Mucosa of descending colon (tissue), 3 donors: ENCODE results near the gene PLVAP. TPM values are rescaled to one million over a fixed set of nuclear protein-coding genes. Genes with fewer than 3 reads are reported as not detected.

Source experiments
- ATAC-seq: fragments of 200-7000 bp; cut with Tn5 transposase; one replicate; pipeline ENCODE4 v1.9.1; 2020; ENCODE audit warnings: mild to moderate bottlenecking, moderate library complexity
- DNase-seq, 3 donors: peaks; one replicate each; pipeline ENCODE4 v3.0.0-alpha.2; 2020
- H3K36me3 ChIP-seq: fragments of 200-600 bp; one replicate; pipeline ENCODE4 v1.8.0; 2021; ENCODE audit warnings: low read depth, mild to moderate bottlenecking
- H3K4me1 ChIP-seq: fragments of 200-600 bp; one replicate; pipeline ENCODE4 v1.8.0; 2021; ENCODE audit warnings: low read depth, mild to moderate bottlenecking
- H3K4me3 ChIP-seq: fragments of 200-600 bp; one replicate; pipeline ENCODE4 v1.8.0; 2021; ENCODE audit warnings: mild to moderate bottlenecking
- H3K9me3 ChIP-seq: fragments of 200-600 bp; one replicate; pipeline ENCODE4 v1.8.0; 2021; ENCODE audit warnings: mild to moderate bottlenecking
- CTCF ChIP-seq: fragments of 200-600 bp; IDR thresholded peaks from one replicate; pipeline ENCODE4 v1.8.0; 2022; ENCODE audit warnings: antibody characterized with exemption, mild to moderate bottlenecking
- intact Hi-C, 2 donors: fragments of 100-400 bp; cut with DNase I in 1 of 2; cut with micrococcal nuclease in 1 of 2; formaldehyde crosslinking; loops; one replicate each; pipeline versions ENCODE4 v1.11.0 to v1.11.1; 2022; cut with DNase I, micrococcal nuclease
- total RNA-seq, 3 donors: library from RNA; stranded (reverse); fragmentation: NEBNext Ultra II Directional in 2 of 3; extraction: Animal tissue kit (Norgen Biotek cat#: 25700) in 2 of 3; gene quantifications; one replicate each; pipeline versions ENCODE4 v1.2.1 to v1.2.4, GENCODE V29; 2021 to 2023
- donor health status: DM: no; HTN: no; CAD: no; lungs with moderate emphysema.
- donor health status: DM: no; HTN: no; CAD: no.
- donor health status: DM: no; HTN: yes; CAD: no.

PLVAP gene
- total RNA-seq, 3 donors from 2014 or later, result 22.2 to 42.2 (median 32.8) TPM

GRCh38 chr19:17303940-17304267 is 73.2 kb downstream of the PLVAP start:
- Histone ChIP-seq H3K36me3 (no peaks in the 10 kb centered on the region), H3K4me1 (peaks cover 30% of the 10 kb centered on the region), H3K4me3 (no peak overlapping the region), H3K9me3 (no peaks in the 10 kb centered on the region)
- TF ChIP-seq CTCF, result no peak
- peak in 2 of 3 donors; percentile 41 to 60 for DNase-seq
- ATAC-seq, result no peak
- intact Hi-C loops, result no loop called here

- no peaks in the 10 kb centered on the region for H3K36me3 ChIP-seq
- peaks cover 30% of the 10 kb centered on the region for H3K4me1 ChIP-seq
- DNase-seq, result peak; percentile 95 to 98 (median 96)
Observed at GRCh38 chr19:17303167-17303939, 73.8 kb downstream of the PLVAP start, which contains the start of gene ABHD8. ABHD8 (minus strand) TSS chr19:17303425; CDS start chr19:17301616, 1,809 bp downstream.

GRCh38 chr19:17302391-17303166 is 74.6 kb downstream of the PLVAP start:
- intact Hi-C loops, result no loop called here
- H3K4me3 ChIP-seq, result peak overlapping the region; percentile 40
- DNase-seq, result peak in 2 of 3 donors; percentile 65 to 76
- no peaks in the 10 kb centered on the region for H3K9me3 ChIP-seq
- H3K36me3 ChIP-seq, result no peaks in the 10 kb centered on the region
- no peak for TF ChIP-seq CTCF
- no peak for ATAC-seq
- peaks cover 27% of the 10 kb centered on the region for H3K4me1 ChIP-seq

More at GRCh38 chr19:17303167-17303939, 73.8 kb downstream of the PLVAP start, which contains the start of gene ABHD8:
- intact Hi-C loops, result no loop called here
- H3K4me3 ChIP-seq, result peak within 1 kb of the TSS; percentile 40
- no peaks in the 10 kb centered on the region for H3K9me3 ChIP-seq
- TF ChIP-seq CTCF, result peak; percentile 74
- peak; percentile 74 for ATAC-seq

Other genes starting within 250 kb of the PLVAP start
- gene USE1, start 162.0 kb downstream of the PLVAP start, total RNA-seq, result 10 to 100 TPM; 17.4 to 31.2 (median 28.0) TPM
- gene OCEL1, start 151.1 kb downstream of the PLVAP start, total RNA-seq, result 100 to 1,000 TPM in 1 of 3 donors, 10 to 100 TPM in 2; 38.1 to 105 (median 58.4) TPM
- gene NR2F6, start 131.4 kb downstream of the PLVAP start, total RNA-seq, result 100 to 1,000 TPM; 103 to 157 (median 140) TPM
- gene USHBP1, start 112.6 kb downstream of the PLVAP start, total RNA-seq, result 1 to 10 TPM in 2 of 3 donors, under 1 TPM in 1; 0.52 to 2.6 (median 2.2) TPM
- 10 to 100 TPM; 64.6 to 80.3 (median 76.2) TPM for gene BABAM1, start 109.9 kb downstream of the PLVAP start, total RNA-seq
- 1 to 10 TPM in 1 of 3 donors, under 1 TPM in 2; 0.23 to 1.9 (median 0.80) TPM for gene ANKLE1, start 95.4 kb downstream of the PLVAP start, total RNA-seq
- 10 to 100 TPM in 1 of 3 donors, 1 to 10 TPM in 2; 3.0 to 18.0 (median 4.5) TPM for gene ABHD8, start 73.9 kb downstream of the PLVAP start, total RNA-seq
- gene MRPL34, start 71.5 kb downstream of the PLVAP start, total RNA-seq, result 100 to 1,000 TPM; 124 to 148 (median 145) TPM
- gene DDA1, start 67.8 kb downstream of the PLVAP start, total RNA-seq, result 10 to 100 TPM; 38.3 to 51.4 (median 48.3) TPM
- 1 to 10 TPM; 7.1 to 9.4 (median 8.6) TPM for gene ANO8, start 42.5 kb downstream of the PLVAP start, total RNA-seq
- gene GTPBP3, start 39.8 kb downstream of the PLVAP start, total RNA-seq, result 10 to 100 TPM; 16.1 to 24.3 (median 16.8) TPM
- under 1 TPM in 2 of 3 donors, not detected in 1; 0.53 to 0.54 TPM for gene CCDC194, start 16.9 kb upstream of the PLVAP start, total RNA-seq
- gene BST2, start 28.3 kb upstream of the PLVAP start, total RNA-seq, result 10 to 100 TPM in 2 of 3 donors, 1 to 10 TPM in 1; 9.7 to 72.6 (median 28.2) TPM
- gene MVB12A, start 42.7 kb upstream of the PLVAP start, total RNA-seq, result 10 to 100 TPM; 42.7 to 53.3 (median 52.1) TPM
- gene TMEM221, start 71.3 kb upstream of the PLVAP start, total RNA-seq, result under 1 TPM in 2 of 3 donors, not detected in 1; 0.34 to 0.51 TPM
- not detected for gene NXNL1, start 83.6 kb upstream of the PLVAP start, total RNA-seq
- 10 to 100 TPM in 1 of 3 donors, 1 to 10 TPM in 2; 5.7 to 17.2 (median 6.2) TPM for gene SLC27A1, start 93.2 kb upstream of the PLVAP start, total RNA-seq
- 100 to 1,000 TPM in 1 of 3 donors, 10 to 100 TPM in 2; 62.3 to 103 (median 77.7) TPM for gene PGLS, start 134.3 kb upstream of the PLVAP start, total RNA-seq
- gene COLGALT1, start 178.3 kb upstream of the PLVAP start, total RNA-seq, result 10 to 100 TPM; 50.1 to 71.0 (median 50.8) TPM